Neuron (in vitro differentiated cells): ENCODE measurements around the gene VSTM2B.
"Not testable (repeated sequence)": the region's sequence is repeated elsewhere in the genome, so short reads cannot be mapped to it uniquely, and the experiment has no call there.

Source experiments
- H2AFZ ChIP-seq: one replicate; pipeline ENCODE4 v1.6.1; 2013; ENCODE audit warnings: low read depth, mild to moderate bottlenecking, inconsistent platforms, low read length, moderate library complexity
- H3K27me3 ChIP-seq: one replicate; pipeline ENCODE4 v1.6.1; 2013; ENCODE audit warnings: low read length; ENCODE audit not compliant: insufficient read depth
- H3K36me3 ChIP-seq: one replicate; pipeline ENCODE4 v1.6.1; 2013; ENCODE audit warnings: low read length; ENCODE audit not compliant: insufficient read depth
- H3K4me1 ChIP-seq: one replicate; pipeline ENCODE4 v1.6.1; 2013; ENCODE audit warnings: low read length; ENCODE audit not compliant: insufficient read depth
- H3K4me3 ChIP-seq: 2 replicates; pipeline ENCODE4 v1.5.1; 2013; ENCODE audit warnings: mild to moderate bottlenecking, low read length, moderate library complexity
- H3K9me3 ChIP-seq: one replicate; pipeline ENCODE4 v1.6.1; 2013; ENCODE audit warnings: low read length

Gene VSTM2B

GRCh38 chr19:29542776-29543175, 17.0 kb downstream of the VSTM2B start:
- Histone ChIP-seq H3K4me3 (no peak overlapping the region), H3K36me3 (no peaks in the 10 kb centered on the region), H2AFZ (no peak overlapping the region), H3K27me3 (peaks cover 3% of the 10 kb centered on the region), H3K9me3 (no peaks in the 10 kb centered on the region), H3K4me1 (no peaks in the 10 kb centered on the region)

DNA sequence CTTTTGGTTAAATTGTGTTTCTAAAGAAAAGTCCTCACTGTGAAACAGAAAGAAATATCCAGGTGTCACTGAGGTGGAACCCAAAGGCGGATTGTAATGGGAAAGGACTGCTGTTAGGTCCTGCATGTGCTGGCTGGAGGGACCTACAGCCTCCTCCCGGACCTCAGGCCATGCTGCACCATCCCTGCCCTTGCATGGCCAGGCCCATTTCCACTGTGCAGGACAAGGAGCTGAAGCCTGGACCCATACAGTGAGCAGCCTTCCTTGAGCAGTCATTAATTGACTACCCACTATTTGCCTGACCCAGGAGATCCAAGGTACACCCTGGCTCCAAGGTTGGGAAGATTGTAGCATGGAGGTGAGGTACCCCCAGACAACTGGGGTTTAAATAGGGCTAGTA, 17.6 kb downstream of the VSTM2B start:
- no peaks in the 10 kb centered on the region for H3K36me3 ChIP-seq
- H2AFZ ChIP-seq, result no peak overlapping the region
- peaks cover 3% of the 10 kb centered on the region for H3K27me3 ChIP-seq
- H3K9me3 ChIP-seq, result no peaks in the 10 kb centered on the region
- H3K4me1 ChIP-seq, result no peaks in the 10 kb centered on the region
- H3K4me3 ChIP-seq, result no peak overlapping the region

- H3K4me1 ChIP-seq, result no peaks in the 10 kb centered on the region
- H3K4me3 ChIP-seq, result no peak overlapping the region
- H3K9me3 ChIP-seq, result no peaks in the 10 kb centered on the region
- H3K36me3 ChIP-seq, result no peaks in the 10 kb centered on the region
- H2AFZ ChIP-seq, result no peak overlapping the region
- peaks cover 3% of the 10 kb centered on the region for H3K27me3 ChIP-seq
These were observed 19.0 kb downstream of the VSTM2B start for GRCh38 chr19:29544656-29545360.

- not testable (repeated sequence) for H3K4me3 ChIP-seq, H3K36me3 ChIP-seq, H2AFZ ChIP-seq, H3K27me3 ChIP-seq, H3K4me1 ChIP-seq, H3K9me3 ChIP-seq
These were observed 19.7 kb downstream of the VSTM2B start for GRCh38 chr19:29545447-29545846.

DNA sequence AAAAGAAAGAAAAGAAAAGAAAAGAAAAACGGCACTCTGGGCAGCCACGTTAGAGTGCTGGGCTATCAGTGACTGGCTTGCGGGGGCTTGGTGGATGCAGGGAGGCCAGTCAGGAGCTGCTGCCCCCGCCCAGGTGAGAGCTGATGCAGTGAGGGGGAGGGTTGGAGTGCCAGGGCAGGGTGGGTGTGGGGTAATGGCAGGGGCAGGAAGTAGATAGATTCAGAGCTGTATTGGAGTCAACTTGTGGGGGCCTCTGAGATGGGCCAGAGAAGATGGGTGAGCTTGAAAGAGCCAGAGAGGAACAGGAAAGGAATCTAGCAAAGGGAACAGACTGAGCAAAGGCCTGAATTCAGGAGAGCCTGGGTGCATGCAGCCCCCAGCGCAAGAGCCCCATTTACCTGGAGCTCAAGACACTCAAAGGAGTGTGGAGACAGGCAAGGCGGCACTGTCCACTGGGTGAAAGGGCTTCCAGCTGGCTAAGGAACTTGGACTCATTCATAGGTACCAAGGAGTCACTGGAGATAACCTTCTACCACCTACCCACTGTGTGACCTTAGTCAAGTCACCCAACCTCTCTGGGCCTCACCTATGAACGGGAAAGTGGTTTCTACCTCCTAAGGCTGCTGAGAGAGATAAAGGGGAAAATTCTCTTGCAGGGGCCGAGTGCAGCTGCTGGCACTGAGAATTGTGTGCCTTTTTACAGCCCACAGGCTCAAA, 20.2 kb downstream of the VSTM2B start:
- H3K9me3 ChIP-seq, result no peaks in the 10 kb centered on the region
- peaks cover 3% of the 10 kb centered on the region for H3K27me3 ChIP-seq
- H3K4me3 ChIP-seq, result no peak overlapping the region
- no peaks in the 10 kb centered on the region for H3K4me1 ChIP-seq
- H3K36me3 ChIP-seq, result no peaks in the 10 kb centered on the region
- no peak overlapping the region for H2AFZ ChIP-seq

- Histone ChIP-seq H3K4me3 (no peak overlapping the region), H3K27me3 (peaks cover 3% of the 10 kb centered on the region), H3K36me3 (no peaks in the 10 kb centered on the region), H3K4me1 (no peaks in the 10 kb centered on the region), H3K9me3 (no peaks in the 10 kb centered on the region), H2AFZ (no peak overlapping the region)
These were observed 20.9 kb downstream of the VSTM2B start for GRCh38 chr19:29546583-29547190.

GRCh38 chr19:29547361-29547960, 21.7 kb downstream of the VSTM2B start:
- Histone ChIP-seq H3K4me3 (no peak overlapping the region), H3K4me1 (no peaks in the 10 kb centered on the region), H2AFZ (no peak overlapping the region), H3K9me3 (no peaks in the 10 kb centered on the region), H3K27me3 (peaks cover 3% of the 10 kb centered on the region), H3K36me3 (no peaks in the 10 kb centered on the region)

DNA sequence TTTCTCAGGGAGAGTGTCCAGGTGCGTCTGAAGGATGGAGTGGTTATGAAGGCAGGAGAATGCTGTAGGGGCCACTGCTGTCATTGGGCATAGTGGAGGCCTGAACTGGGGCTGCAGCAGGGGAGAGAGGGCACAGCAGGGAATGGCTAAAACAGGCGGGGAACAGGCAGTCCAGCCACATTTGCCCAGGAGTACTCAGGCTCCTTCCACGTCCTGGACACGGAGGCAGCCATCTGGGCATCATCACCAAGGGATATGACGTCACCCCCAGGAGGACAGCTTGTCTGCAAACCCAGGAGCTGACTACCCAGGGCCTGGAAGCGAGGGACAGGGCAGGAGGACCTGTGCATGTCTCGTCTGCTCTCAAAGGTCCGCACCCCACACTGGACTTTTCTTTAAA, 22.2 kb downstream of the VSTM2B start:
- Histone ChIP-seq H2AFZ (no peak overlapping the region), H3K27me3 (no peaks in the 10 kb centered on the region), H3K9me3 (no peaks in the 10 kb centered on the region), H3K36me3 (no peaks in the 10 kb centered on the region), H3K4me3 (no peak overlapping the region), H3K4me1 (no peaks in the 10 kb centered on the region)

- no peaks in the 10 kb centered on the region for H3K36me3 ChIP-seq
- H3K4me3 ChIP-seq, result no peak overlapping the region
- no peaks in the 10 kb centered on the region for H3K27me3 ChIP-seq
- H2AFZ ChIP-seq, result no peak overlapping the region
- H3K4me1 ChIP-seq, result no peaks in the 10 kb centered on the region
- no peaks in the 10 kb centered on the region for H3K9me3 ChIP-seq
These were observed 22.8 kb downstream of the VSTM2B start for GRCh38 chr19:29548483-29549085.

- Histone ChIP-seq H3K4me1 (no peaks in the 10 kb centered on the region), H3K4me3 (no peak overlapping the region), H3K27me3 (no peaks in the 10 kb centered on the region), H3K36me3 (no peaks in the 10 kb centered on the region), H2AFZ (no peak overlapping the region), H3K9me3 (no peaks in the 10 kb centered on the region)
These were observed 23.6 kb downstream of the VSTM2B start for GRCh38 chr19:29549105-29550070.

GRCh38 chr19:29550896-29551295, 25.1 kb downstream of the VSTM2B start:
- no peak overlapping the region for H2AFZ ChIP-seq
- H3K27me3 ChIP-seq, result no peaks in the 10 kb centered on the region
- no peak overlapping the region for H3K4me3 ChIP-seq
- H3K4me1 ChIP-seq, result no peaks in the 10 kb centered on the region
- no peaks in the 10 kb centered on the region for H3K9me3 ChIP-seq
- no peaks in the 10 kb centered on the region for H3K36me3 ChIP-seq

GRCh38 chr19:29551774-29552173, 26.0 kb downstream of the VSTM2B start:
- Histone ChIP-seq H2AFZ (no peak overlapping the region), H3K4me1 (no peaks in the 10 kb centered on the region), H3K36me3 (no peaks in the 10 kb centered on the region), H3K27me3 (no peaks in the 10 kb centered on the region), H3K9me3 (no peaks in the 10 kb centered on the region), H3K4me3 (no peak overlapping the region)
